GM12878 (cell line): ENCODE data around the gene TBC1D5. TPM values are rescaled to one million over a fixed set of nuclear protein-coding genes. Genes with fewer than 3 reads are reported as not detected.

Source experiments
- ATAC-seq: fragments of 200-7000 bp; cut with Tn5 transposase; 3 replicates; pipeline ENCODE4 v1.9.1; 2020; ENCODE audit warnings: mild to moderate bottlenecking, moderate library complexity
- BruUV-seq: library from RNA; stranded (reverse); fragments of 400-500 nt; replicated peaks from 2 replicates; lab custom pipeline; 2021; lab: Mats Ljungman, UMichigan
- CTCF ChIA-PET: fragments of 300-600 bp; sonication (Branson Sonifier 250); formaldehyde crosslinking; extraction: SDS; loops from one replicate; lab custom pipeline; 2021; ENCODE audit warnings: inconsistent platforms; lab: Yijun Ruan, JAX
- POLR2A ChIA-PET: fragments of 350-600 bp; formaldehyde crosslinking; extraction: SDS; loops from one replicate; lab custom pipeline; 2021; ENCODE audit warnings: inconsistent platforms; lab: Charles Lee
- RAD21 ChIA-PET: fragments of 300-600 bp; sonication (Branson Sonifier 250); formaldehyde crosslinking; loops from one replicate; lab custom pipeline; 2023; ENCODE audit warnings: antibody characterized with exemption; ENCODE audit not compliant: unreplicated experiment; lab: Charles Lee
- SMC1A ChIA-PET: fragments of 300-600 bp; sonication (Branson Sonifier 250); formaldehyde crosslinking; loops from one replicate; lab custom pipeline; 2023; ENCODE audit not compliant: unreplicated experiment, uncharacterized antibody; lab: Charles Lee
- DNase-seq: peaks from one replicate; pipeline ENCODE4 v3.0.0-alpha.2; 2011; ENCODE audit warnings: low read depth, low spot score
- FAIRE-seq: peaks from 3 replicates; lab custom pipeline; 2011; peaks lifted over from hg19 to GRCh38; lab: Jason Lieb, UNC
- H2AFZ ChIP-seq: 2 replicates; pipeline ENCODE4 v1.6.0; 2011; ENCODE audit warnings: low read depth, low read length, control low read depth; ENCODE audit not compliant: control insufficient read depth
- H3K27ac ChIP-seq: 2 replicates; pipeline ENCODE4 v1.5.1; 2011; ENCODE audit warnings: control low read depth; ENCODE audit not compliant: control insufficient read depth, insufficient read depth
- H3K27me3 ChIP-seq, 2 experiments: replicated peaks in 1 of 2; 2 replicates each; pipeline versions ENCODE4 v1.6.0 to v1.6.1; 2011; ENCODE audit warnings: low read length in 1 of 2; ENCODE audit not compliant: control insufficient read depth in 2 of 2, insufficient read depth in 2 of 2
- H3K36me3 ChIP-seq, 2 experiments: 2 replicates each; pipeline ENCODE4 v1.5.1; 2011; ENCODE audit warnings: low read length in 1 of 2; ENCODE audit not compliant: control insufficient read depth in 2 of 2, insufficient read depth in 2 of 2
- H3K4me1 ChIP-seq: 2 replicates; pipeline ENCODE4 v1.6.1; 2011; ENCODE audit warnings: mild to moderate bottlenecking, low read length, moderate library complexity, mixed read lengths; ENCODE audit not compliant: control insufficient read depth, insufficient read depth
- H3K4me2 ChIP-seq: 2 replicates; pipeline ENCODE4 v1.6.0; 2011; ENCODE audit warnings: control low read depth; ENCODE audit not compliant: control insufficient read depth, insufficient read depth
- H3K4me3 ChIP-seq: fragments of 200-600 bp; sonication (generic); 2 replicates; pipeline ENCODE4 v1.5.1; 2016
- H3K79me2 ChIP-seq: 2 replicates; pipeline ENCODE4 v1.6.0; 2011; ENCODE audit warnings: low read length; ENCODE audit not compliant: control insufficient read depth, insufficient read depth
- H3K9ac ChIP-seq: 2 replicates; pipeline ENCODE4 v1.8.0; 2011; ENCODE audit warnings: low read length, control low read depth, mixed read lengths; ENCODE audit not compliant: control insufficient read depth, insufficient read depth
- H3K9me3 ChIP-seq: replicated peaks from 3 replicates; pipeline ENCODE4 v1.5.1; 2011; ENCODE audit warnings: mild to moderate bottlenecking, low read length; ENCODE audit not compliant: control insufficient read depth, insufficient read depth
- H4K20me1 ChIP-seq: 2 replicates; pipeline ENCODE4 v1.6.0; 2011; ENCODE audit not compliant: control insufficient read depth, insufficient read depth
- CEBPB ChIP-seq, 2 experiments: fragments of 150-350 bp in 1 of 2; IDR thresholded peaks; 2 replicates each; pipeline ENCODE4 v1.6.1; 2012 to 2014; ENCODE audit warnings: low read depth in 2 of 2, low read length in 2 of 2, borderline replicate concordance in 1 of 2, inconsistent platforms in 1 of 2
- EP300 ChIP-seq, 2 experiments: fragments of 150-350 bp in 1 of 2; IDR thresholded peaks; 2 replicates each; pipeline ENCODE4 v1.6.1; 2011 to 2012; ENCODE audit warnings: low read depth in 2 of 2, low read length in 2 of 2, borderline replicate concordance in 1 of 2, improper control_type of control experiment in 1 of 2, inconsistent platforms in 1 of 2; ENCODE audit not compliant: control insufficient read depth in 1 of 2
- HDAC6 ChIP-seq: fragments of 200-600 bp; sonication (generic); IDR thresholded peaks from one replicate; pipeline ENCODE4 v1.8.0; 2017; ENCODE audit warnings: antibody characterized with exemption; ENCODE audit not compliant: unreplicated experiment
- HSF1 ChIP-seq: fragments of 150-350 bp; IDR thresholded peaks from 2 replicates; pipeline ENCODE4 v1.6.1; 2014; ENCODE audit warnings: mild to moderate bottlenecking, low read depth, low read length
- NBN ChIP-seq: fragments of 450-650 bp; IDR thresholded peaks from 2 replicates; pipeline ENCODE4 v1.6.1; 2016
- RB1 ChIP-seq: fragments of 450-650 bp; formaldehyde crosslinking; IDR thresholded peaks from 2 replicates; pipeline ENCODE4 v1.6.1; 2017; ENCODE audit warnings: mild to moderate bottlenecking, borderline replicate concordance
- REST ChIP-seq: IDR thresholded peaks from 2 replicates; pipeline ENCODE4 v1.6.1; 2012; ENCODE audit warnings: mild to moderate bottlenecking, low read depth, low read length
- SMAD1 ChIP-seq: fragments of 450-650 bp; IDR thresholded peaks from 2 replicates; pipeline ENCODE4 v1.6.1; 2018; ENCODE audit warnings: mild to moderate bottlenecking, low read depth; ENCODE audit not compliant: partially characterized antibody
- TARDBP ChIP-seq: IDR thresholded peaks from 2 replicates; pipeline ENCODE4 v1.6.1; 2016; ENCODE audit warnings: borderline replicate concordance
- ZNF24 ChIP-seq: fragments of 450-650 bp; IDR thresholded peaks from 2 replicates; pipeline ENCODE4 v1.6.1; 2017; ENCODE audit warnings: antibody characterized with exemption, mild to moderate bottlenecking
- WGBS: methylation state at CpG from one replicate; pipeline ENCODE4 v1.1.6; 2016; ENCODE audit warnings: low lambda C conversion rate; ENCODE audit not compliant: insufficient replicate concordance, insufficient coverage; ENCODE audit errors: missing lambda C conversion rate; 5-methylcytosine and 5-hydroxymethylcytosine counted together
- in situ Hi-C: fragments of 300-500 bp; cut with MboI; formaldehyde crosslinking; loops from 9 replicates; pipeline ENCODE4 v1.14.3; 2018; ENCODE audit warnings: mixed read lengths
- intact Hi-C: fragments of 100-400 bp; cut with micrococcal nuclease; formaldehyde crosslinking; loops from one replicate; pipeline ENCODE4 v1.14.2; 2022; ENCODE audit not compliant: unreplicated experiment
- polyA plus RNA-seq, 11 experiments: library from polyadenylated mRNA; depleted of rRNA in 4 of 11; unstranded in 6 of 11; stranded (reverse) in 5 of 11; fragments of >200 nt; fragmentation: Nextera tagmentation in 4 of 11; fragmentation: Illumina TruSeq in 1 of 11; extraction: Ambion mirVana in 4 of 11; extraction: Trizol in 1 of 11; gene quantifications; 1 replicate in 1 of 11; 2 replicates in 10 of 11; pipeline versions ENCODE4 v1.2.1 to v1.2.3, GENCODE V29; 2011 to 2016; ENCODE audit warnings: inconsistent platforms in 2 of 11, missing spikeins in 2 of 11, low read depth in 1 of 11
- total RNA-seq, 4 experiments: library from RNA; depleted of rRNA in 3 of 4; stranded (reverse); fragments of >200 nt in 3 of 4; fragmentation: Illumina TruSeq in 1 of 4; extraction: Trizol in 1 of 4; gene quantifications; 2 replicates each; pipeline versions ENCODE4 v1.2.1 to v1.2.3, GENCODE V29; 2013 to 2021

The TBC1D5 gene
- total and polyA plus RNA-seq, 10 of the 15 experiments (the other 5 are each of a cell fraction or from before 2014, with no cell fraction given) = 5.5 to 61.0 (median 43.8) TPM

GRCh38 chr3:17420668-17421067 lies 321.8 kb downstream of the TBC1D5 start:
- DNase-seq (no peak), ATAC-seq (no peak), FAIRE-seq (no peak)
- no peak overlapping the region for H2AFZ ChIP-seq
- intact Hi-C loops = no loop called here
- H3K27me3 ChIP-seq = no peaks in the 10 kb centered on the region
- H3K36me3 ChIP-seq = no peaks in the 10 kb centered on the region; a peak in 1 of 4 replicates
- ChIA-PET RAD21 (no interaction called here), CTCF (interaction anchor here (0.7 to 0.9 kb wide), 2 partner anchors 163 to 419 kb away, joined by 3 read pairs; no protein-coding TSS in a partner anchor), POLR2A (no interaction called here), SMC1A (interaction anchor here (1.5 kb wide), 1 partner anchor 192 kb away, joined by 3 read pairs; no protein-coding TSS in a partner anchor)
- H3K27ac ChIP-seq = no peak overlapping the region
- no peaks in the 10 kb centered on the region for H3K9me3 ChIP-seq
- H3K4me2 ChIP-seq = no peak overlapping the region
- no peak for TF ChIP-seq RB1
- TF ChIP-seq NBN = no peak
- no peak for TF ChIP-seq SMAD1
- no peak for TF ChIP-seq CEBPB (IDR thresholded peaks at IDR 0.05; ENCODE audit: borderline replicate concordance in 1 of 2, low read depth in 2 of 2, low read length in 2 of 2)
- TF ChIP-seq ZNF24 = no peak
- no peak for TF ChIP-seq TARDBP
- TF ChIP-seq HSF1 = no peak
- TF ChIP-seq EP300 (IDR thresholded peaks at IDR 0.05; ENCODE audit: borderline replicate concordance in 1 of 2, control insufficient read depth in 1 of 2, low read depth in 2 of 2, low read length in 2 of 2) = no peak
- TF ChIP-seq REST = no peak
- TF ChIP-seq HDAC6 = no peak
- in situ Hi-C loops = no loop called here
- H3K9ac ChIP-seq = no peak overlapping the region
- H3K4me3 ChIP-seq = no peak overlapping the region
- WGBS = 89% methylated on average over 1 of the region's 1 CpG
- no TSS peak for BruUV-seq
- H3K79me2 ChIP-seq = no peaks in the 10 kb centered on the region
- no peaks in the 10 kb centered on the region for H4K20me1 ChIP-seq
- peaks cover 6% of the 10 kb centered on the region for H3K4me1 ChIP-seq
